NCI-H1930 (cell line): Measurements from ENCODE around the gene TP73.

ENCODE experiments used
- DNase-seq, 2 experiments: peaks; one replicate each; lab custom pipeline; 2025; lab: John Stamatoyannopoulos, UW

TP73 gene

GRCh38 chr1:3673381-3674099 lies 21.2 kb downstream of the TP73 start:
- DNase-seq: no peak

- no peak for DNase-seq
These were observed 22.1 kb downstream of the TP73 start for GRCh38 chr1:3674100-3675094.

- DNase-seq: no peak
These were observed 23.1 kb downstream of the TP73 start for GRCh38 chr1:3675436-3675835.

- no peak for DNase-seq
These were observed 24.5 kb downstream of the TP73 start for GRCh38 chr1:3676581-3677470.

GRCh38 chr1:3677484-3677883 lies 25.2 kb downstream of the TP73 start:
- DNase-seq: no peak

GRCh38 chr1:3678361-3679097 lies 26.2 kb downstream of the TP73 start:
- no peak for DNase-seq

GRCh38 chr1:3679098-3679555 lies 26.8 kb downstream of the TP73 start:
- DNase-seq: no peak

GRCh38 chr1:3679799-3680453 lies 27.6 kb downstream of the TP73 start:
- no peak for DNase-seq

- DNase-seq: no peak
These were observed 28.3 kb downstream of the TP73 start for GRCh38 chr1:3680488-3681230.

- no peak for DNase-seq
These were observed 29.0 kb downstream of the TP73 start for GRCh38 chr1:3681231-3681897.

- no peak for DNase-seq
These were observed 29.8 kb downstream of the TP73 start for GRCh38 chr1:3681898-3682806.

GRCh38 chr1:3683197-3683596 lies 30.9 kb downstream of the TP73 start:
- DNase-seq: no peak

GRCh38 chr1:3683992-3684391 lies 31.7 kb downstream of the TP73 start:
- DNase-seq: no peak

- no peak for DNase-seq
These were observed 32.9 kb downstream of the TP73 start for GRCh38 chr1:3685222-3685621.

- DNase-seq: no peak
These were observed 33.6 kb downstream of the TP73 start for GRCh38 chr1:3685906-3686305.

GRCh38 chr1:3687504-3687903 lies 35.2 kb downstream of the TP73 start:
- no peak for DNase-seq

- no peak for DNase-seq
These were observed 36.2 kb downstream of the TP73 start for GRCh38 chr1:3688356-3689137.
